GM18873 (cell line): Measurements from ENCODE around the gene SLC2A4.
"Not testable (repeated sequence)": the region's sequence is repeated elsewhere in the genome, so short reads cannot be mapped to it uniquely, and the experiment has no call there.

Experiments
- ATAC-seq: cut with Tn5 transposase; IDR thresholded peaks from one replicate; pipeline ENCODE4 v1.9.1; 2021; ENCODE audit warnings: mild to moderate bottlenecking, moderate library complexity, moderate number of reproducible peaks; ENCODE audit not compliant: unreplicated experiment, low FRiP score

Gene SLC2A4

DNA sequence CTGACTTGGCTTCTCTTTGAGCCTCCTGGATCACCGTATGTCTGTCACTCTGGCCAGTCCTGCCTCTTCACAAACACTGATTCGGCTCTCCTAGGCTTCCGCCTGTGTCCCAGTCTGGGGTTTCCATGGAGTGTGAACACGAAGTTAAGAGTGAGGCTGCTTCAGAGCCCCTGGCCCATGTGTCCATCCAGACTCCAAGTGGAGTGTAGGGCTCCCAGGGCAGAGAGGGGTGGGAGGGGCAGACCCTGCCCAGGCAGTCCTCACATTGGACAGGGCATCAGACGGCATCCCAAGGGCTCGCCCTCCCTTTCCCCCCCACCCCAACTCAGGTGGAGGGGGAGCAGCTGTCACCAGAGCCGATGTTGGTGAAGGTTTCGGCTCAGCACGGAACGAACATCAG is 37.7 kb upstream of the SLC2A4 start:
- not testable (repeated sequence) for ATAC-seq

DNA sequence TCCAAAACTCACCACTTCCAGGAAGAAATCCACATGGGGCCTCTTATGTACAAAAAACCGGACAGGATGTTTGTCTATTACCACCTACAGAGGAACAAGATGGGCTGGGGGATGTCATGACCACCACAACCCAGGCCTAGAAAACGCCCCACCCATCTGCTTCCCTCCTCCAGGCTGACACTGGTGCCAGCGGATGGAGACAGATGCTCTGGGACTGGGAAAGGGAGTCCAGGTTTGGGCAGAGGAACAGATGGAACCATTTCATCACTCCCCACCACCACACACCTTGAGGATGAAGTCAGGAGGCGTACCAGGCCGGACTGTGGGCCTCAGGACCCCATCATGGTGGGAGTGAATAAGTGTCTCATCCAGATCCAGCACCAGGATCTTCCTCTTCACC is 34.7 kb upstream of the SLC2A4 start:
- no peak for ATAC-seq

DNA sequence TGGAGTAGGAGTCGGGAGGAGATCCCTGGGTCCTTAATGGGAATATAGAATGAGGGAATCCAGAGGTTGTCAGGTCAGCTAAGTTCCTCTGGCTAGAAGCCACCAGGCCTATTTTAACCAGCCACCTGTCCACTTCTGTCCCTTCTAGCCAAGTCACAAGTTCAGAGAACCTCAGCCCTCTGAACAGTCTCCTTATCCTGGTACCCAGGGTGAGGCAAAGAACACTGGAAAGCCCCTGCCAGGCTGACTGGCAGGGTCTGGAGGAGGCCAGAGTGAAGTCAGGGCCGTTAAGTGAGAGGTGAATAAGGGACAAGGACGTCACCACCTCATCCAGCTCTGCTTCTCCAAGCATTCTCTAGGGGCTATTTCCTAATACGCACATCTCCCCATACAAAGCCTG is 32.7 kb upstream of the SLC2A4 start:
- no peak for ATAC-seq

DNA sequence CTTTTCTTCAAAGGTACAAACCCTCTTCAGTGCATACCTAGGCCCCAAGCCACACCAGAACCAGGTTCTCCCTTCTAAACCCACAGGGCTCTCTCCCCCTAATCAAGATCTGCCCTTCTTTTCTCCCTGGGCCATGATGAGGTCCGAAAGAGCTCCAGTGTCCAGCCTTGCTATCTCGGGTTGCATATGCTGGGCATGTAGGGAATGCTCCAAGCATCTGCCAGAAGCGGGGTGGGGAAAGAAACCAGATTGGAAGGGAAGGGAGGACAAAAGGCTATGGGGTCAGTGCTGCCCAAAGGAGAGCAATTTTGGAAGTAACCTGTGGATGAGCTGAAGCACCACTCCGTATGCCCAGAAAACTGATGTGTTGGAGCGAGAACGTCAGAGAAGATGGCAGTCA is 32.3 kb upstream of the SLC2A4 start:
- ATAC-seq, result no peak

DNA sequence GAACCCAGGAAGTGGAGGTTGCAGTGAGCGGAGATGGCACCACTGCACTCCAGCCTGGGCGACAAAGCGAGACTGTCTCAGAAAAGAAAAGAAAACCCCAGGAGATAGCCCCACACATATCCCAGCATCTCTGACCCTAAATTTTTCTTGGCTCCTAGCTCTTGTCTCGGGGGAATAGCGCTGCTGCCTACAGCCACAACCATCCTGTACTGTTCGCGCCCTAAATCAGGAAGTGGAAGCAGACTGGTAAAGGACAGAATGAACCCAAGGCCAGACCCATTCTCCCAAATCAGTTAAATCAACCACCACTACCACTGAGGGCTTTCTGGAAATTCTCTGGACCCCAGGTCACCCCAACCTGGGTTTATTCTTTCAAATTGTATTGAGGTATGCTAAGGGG is 31.7 kb upstream of the SLC2A4 start:
- ATAC-seq, result no peak

DNA sequence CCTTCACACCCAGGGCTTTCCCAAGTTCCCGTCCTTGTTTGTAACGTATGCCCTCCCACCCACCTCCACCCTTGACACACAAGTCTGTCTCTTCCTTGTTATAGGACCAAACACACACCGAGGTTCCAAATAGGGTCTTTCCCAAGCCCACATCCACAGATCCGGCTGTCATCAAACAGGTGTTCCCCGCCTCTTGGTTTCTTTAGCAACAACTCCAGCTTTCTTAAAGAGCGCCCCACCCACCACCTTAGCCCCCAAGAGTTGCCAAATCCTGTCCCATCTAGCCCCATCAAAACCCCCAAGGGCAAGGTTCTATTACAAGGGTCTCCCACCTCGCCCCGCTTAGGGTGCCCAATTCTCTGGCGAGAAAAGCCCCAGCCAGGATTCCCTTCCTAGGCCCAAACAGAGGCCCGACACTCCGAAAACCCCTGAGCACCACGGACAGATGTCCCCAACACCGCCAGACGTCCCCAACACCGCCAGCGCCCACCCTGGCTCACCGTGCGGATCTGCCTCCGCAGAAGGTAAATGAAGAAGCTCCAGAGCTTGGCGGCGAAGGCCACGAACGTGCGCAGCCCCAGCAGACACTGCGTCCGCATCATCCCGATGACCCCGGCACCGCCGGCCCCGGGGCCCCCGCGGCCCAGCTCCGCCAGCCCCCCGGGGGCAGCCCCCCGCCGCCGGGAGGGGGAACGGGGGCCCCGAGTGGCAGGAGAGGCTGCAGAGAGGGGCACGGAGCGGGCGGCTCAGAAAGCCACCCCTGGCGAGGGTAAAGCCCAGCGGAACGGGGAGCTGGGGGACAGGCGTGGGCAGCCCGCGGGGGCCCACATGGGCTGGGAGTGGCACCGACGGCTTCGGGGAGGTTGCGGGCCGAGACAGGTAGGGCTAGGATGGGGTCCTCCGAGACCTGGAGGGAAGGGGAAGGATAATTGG is 30.6 kb upstream of the SLC2A4 start:
- no peak for ATAC-seq

DNA sequence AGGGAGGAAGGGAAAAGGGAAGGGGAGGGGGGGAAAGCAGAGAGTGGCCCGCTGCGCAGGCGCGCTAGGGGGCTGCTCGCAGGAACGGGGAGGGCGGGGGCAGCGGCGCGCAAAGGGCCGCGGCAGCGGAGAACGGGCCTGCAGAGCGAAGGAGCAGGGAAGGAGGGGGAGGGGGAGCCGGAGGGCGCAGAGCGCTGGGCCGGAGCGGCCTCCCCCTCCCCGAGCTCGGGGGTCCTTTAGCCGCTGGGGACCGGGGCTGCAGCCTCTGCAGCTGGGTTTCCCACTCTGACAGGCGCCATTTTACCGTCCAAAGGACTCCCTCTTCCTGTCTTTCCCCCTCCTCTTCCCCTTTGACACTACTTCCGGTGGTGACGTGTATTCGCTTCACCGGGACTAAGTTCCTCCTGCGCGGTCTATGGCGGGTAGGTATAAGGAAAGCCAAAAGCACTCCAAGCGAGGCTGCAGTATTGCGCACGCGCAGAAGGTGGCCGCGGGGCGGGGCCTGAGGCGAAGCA is 29.8 kb upstream of the SLC2A4 start, which contains the start of gene CTDNEP1:
CTDNEP1 (minus strand) TSS at position 74 of the 515 bp plus-strand sequence. CDS start 438 bp downstream, outside the sequence.
- ATAC-seq, result peak; percentile 84

DNA sequence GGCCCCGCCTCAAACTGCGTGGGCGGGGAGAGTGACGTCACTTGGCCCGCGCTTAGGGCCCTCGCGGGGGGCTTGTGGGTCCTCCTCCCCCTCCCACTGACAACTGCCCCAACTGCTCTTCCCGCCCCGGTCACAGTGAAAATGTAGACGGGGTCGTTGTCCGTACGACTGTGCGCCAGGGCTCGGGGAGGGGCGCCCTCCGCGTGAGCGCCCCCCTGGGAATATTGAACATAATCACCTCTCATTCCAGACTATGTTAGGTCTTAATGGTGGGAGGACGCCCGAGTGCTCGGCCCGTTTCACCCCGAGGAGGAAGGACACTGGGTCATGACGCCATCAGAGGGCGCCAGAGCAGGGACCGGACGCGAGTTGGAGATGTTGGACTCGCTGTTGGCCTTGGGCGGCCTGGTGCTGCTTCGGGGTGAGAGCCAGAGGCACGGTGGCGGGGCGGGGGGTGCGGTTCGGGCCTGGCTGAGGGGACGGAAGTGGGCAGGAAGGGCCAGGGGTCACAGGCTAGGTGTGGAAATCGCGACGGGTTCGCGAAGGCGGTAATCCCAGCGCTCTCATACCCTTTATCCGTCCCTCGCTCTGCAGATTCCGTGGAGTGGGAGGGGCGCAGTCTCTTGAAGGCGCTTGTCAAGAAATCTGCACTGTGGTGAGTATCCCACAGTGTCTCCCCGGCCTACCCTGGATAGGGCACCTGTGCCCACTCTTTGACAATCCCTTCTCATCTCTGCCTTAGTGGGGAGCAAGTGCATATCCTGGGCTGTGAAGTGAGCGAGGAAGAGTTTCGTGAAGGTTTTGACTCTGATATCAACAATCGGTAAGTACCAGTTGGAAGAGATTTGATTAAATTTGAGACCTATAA is 29.1 kb upstream of the SLC2A4 start, which contains the start of gene ELP5:
ELP5 (plus strand) TSS at position 40 of the 868 bp plus-strand sequence; CDS start at position 376, 336 bp downstream.
- peak; percentile 36 for ATAC-seq

DNA sequence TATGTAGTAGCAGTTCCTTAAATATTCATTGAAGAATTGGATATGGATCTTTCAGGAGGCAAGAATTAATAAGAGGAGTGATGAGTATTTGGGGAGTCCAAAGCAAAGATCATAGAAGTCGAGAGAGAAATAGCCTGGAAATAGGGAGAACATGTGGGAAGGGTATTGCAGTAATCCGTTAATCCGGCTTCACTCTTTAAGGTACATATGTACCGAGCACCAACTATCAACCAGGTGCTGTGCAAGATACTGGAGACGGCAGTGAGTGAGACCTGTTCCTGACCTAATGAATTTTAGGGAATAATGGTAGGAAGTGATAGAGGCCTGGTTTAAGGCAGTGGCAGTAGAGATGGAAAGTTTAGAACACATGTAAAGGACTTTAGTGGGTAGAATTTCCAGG is 28.4 kb upstream of the SLC2A4 start:
- no peak for ATAC-seq

DNA sequence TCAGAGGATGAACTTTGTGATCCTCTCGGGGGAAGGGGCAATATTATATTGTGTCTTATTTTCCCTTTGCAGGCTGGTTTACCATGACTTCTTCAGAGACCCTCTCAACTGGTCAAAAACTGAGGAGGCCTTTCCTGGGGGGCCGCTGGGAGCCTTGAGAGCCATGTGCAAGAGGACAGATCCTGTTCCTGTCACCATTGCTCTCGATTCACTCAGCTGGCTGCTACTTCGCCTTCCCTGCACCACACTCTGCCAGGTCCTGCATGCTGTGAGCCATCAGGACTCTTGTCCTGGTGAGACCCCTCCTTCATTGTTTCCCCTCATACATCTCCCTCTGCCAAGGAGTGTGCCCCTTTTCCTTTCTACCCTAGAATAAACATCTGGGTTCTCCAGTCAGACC is 27.0 kb upstream of the SLC2A4 start:
- ATAC-seq, result no peak

DNA sequence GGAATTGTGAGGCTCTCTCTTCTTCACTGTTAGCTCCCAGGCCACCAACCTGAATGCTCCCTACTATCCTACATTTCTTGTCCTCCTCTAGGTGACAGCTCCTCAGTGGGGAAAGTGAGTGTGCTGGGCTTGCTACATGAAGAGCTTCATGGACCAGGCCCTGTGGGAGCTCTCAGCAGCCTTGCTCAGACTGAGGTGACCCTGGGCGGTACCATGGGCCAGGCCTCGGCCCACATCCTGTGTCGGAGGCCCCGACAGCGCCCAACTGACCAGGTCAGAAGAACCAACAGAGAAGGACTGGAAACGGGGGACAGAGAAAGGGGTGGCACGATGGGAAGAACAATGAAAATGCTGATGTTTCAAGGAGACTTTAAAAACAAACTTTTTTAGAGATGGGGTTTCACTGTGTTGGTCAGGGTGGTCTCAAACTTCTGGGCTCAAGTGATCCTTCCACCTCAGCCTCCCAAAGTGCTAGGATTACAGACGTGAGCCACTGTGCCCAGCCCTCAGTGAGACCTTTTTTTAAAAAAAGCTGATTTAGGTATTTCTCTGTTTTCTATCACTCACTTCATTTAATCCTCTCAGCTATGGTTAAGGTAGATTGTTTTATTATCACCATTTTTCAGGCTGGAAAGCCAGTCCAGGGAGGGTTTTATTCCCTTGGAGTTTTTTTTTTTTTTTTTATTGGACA is 24.6 kb upstream of the SLC2A4 start:
- no peak for ATAC-seq

DNA sequence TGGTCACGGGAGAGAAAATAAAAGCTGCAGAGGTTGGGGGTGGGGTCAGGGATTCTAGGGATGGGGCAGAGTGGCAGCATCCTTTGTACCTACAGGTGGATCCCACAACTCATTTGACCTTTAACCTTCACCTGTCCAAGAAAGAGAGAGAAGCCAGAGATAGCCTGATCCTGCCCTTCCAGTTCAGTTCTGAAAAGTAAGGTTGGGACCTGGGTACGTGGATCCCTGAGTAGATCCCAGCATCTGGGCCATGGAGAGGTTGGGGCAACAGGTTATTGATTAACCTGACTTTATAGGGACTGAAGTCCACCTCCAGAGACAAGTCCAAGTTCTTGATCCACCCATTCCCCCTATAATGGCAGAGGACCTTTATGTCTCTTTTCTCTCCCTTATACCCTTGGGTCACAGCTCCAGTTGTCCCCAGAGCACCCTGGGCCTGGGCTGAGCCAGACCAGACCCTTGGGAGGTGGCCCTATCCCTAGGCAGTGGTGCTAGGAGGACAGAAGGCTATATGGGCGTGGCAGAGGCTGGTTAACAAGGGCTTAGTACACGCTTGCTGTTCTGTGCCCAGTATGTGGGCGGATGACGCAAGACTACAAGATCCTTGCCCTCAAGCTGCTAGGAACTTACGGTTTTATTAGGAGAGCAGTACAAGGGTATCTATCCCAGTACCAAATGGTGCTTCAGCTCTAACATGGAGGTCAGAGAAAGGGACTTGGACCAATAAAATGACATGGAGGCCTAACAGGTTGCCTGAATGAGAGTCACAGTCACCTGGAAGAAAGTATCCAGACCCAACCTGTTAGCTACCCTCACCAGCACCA is 22.6 kb upstream of the SLC2A4 start:
- no peak for ATAC-seq

DNA sequence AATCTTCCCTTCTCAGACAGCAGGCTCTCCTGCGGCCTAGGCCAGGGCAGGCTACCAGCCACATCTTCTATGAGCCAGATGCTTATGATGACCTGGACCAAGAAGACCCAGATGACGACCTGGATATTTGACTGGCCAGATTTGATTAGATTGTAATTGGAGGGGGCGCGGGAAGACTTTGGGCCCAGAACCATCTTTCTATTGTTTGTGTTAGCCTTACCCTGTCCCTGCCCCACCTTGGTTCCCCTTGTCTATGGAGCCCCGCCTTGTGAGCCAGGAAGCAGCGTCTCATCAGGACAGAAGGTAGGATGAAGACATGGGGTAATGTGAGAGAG is 22.0 kb upstream of the SLC2A4 start:
- no peak for ATAC-seq

DNA sequence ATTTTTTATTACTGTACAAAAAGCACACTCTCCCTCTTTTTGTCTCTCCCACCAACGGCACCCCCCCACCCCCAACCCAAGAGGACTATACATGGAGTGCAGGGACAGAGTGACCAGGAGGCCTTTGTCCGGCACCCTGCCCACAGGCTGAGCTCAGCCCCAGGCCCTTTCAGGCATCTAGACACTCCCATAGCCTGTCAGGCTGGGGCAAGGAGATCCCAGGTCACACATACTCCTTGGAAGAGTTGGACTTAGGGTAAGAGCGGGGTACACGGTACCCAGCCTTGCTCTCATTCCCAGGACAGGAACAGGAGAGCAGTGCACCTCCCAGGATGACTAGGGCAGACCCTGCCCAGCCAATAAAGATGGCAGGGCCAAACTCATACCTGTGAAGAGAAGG is 21.4 kb upstream of the SLC2A4 start:
- no peak for ATAC-seq

DNA sequence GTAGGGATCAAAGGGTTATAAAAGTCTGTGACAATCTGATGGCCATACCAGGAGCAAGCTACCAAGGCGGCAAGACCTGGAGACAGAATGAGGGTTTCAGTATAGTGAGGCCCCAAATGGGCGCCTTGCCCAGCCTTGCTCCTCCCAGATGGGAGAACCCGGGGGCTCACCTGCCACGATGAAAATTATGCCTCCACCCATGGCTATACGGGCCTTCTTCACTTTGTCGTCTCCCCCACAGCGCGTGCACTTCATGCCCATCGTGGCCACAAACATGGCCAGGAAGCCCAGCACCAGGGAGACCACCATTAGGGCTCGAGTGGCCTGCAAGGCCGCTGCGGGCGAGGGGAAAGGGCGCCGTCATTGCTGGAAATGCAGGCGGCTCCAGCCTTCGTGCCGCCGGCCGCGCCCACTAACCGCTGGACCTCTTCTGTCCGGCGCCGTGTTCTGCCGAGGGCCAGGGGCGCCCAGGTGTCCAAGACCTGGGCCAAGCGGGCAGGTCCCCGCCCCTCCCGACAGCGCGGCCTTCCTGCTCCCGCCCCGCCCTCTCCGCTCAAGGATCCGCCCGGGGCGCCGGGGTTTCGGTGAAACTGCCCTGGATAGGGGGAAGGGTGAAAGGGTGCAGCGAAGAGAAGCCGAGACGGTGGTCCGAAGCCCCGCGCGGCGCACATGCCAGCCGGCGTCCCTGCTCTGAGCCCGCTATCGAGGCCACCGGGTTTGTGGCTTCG is 20.7 kb upstream of the SLC2A4 start:
- no peak for ATAC-seq

DNA sequence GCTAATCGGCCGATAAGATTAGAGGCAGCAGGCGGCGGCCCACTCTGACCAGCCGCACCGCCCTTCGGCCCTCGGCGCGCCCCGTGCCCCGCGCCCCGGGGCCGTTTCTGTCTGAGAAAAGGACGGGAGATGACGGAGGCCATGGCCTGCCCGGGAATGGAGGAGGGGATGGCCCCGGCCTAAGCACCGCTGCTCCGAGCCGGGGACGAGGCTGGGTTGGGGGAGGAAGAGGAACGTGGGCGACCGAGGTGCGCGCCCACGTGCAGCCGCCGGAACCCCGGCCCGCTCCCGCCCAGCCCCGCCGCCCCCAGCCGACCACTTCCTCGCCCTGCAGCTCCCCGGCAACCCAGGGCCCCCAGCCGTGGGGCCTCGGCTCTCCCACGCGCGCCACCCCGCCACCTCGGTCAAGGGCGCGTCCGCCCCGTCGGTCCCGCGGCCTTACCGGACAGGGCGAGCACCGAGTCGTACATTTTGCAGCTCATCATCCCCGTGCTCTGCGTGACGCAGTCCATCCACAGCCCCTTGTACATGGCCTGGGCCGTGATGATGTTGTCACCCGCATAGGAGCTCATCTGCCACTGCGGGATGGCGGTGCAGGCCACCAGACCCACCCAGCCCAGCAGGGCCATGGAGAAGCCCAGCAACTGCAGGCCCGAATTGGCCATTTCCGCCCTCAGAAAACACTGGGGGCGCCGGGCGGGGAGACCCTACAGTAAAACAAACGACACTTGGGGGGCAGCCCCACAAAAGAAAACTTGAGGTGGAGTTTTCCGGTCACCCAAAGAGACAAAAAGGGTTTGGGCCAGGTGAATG is 19.9 kb upstream of the SLC2A4 start:
- ATAC-seq, result no peak

DNA sequence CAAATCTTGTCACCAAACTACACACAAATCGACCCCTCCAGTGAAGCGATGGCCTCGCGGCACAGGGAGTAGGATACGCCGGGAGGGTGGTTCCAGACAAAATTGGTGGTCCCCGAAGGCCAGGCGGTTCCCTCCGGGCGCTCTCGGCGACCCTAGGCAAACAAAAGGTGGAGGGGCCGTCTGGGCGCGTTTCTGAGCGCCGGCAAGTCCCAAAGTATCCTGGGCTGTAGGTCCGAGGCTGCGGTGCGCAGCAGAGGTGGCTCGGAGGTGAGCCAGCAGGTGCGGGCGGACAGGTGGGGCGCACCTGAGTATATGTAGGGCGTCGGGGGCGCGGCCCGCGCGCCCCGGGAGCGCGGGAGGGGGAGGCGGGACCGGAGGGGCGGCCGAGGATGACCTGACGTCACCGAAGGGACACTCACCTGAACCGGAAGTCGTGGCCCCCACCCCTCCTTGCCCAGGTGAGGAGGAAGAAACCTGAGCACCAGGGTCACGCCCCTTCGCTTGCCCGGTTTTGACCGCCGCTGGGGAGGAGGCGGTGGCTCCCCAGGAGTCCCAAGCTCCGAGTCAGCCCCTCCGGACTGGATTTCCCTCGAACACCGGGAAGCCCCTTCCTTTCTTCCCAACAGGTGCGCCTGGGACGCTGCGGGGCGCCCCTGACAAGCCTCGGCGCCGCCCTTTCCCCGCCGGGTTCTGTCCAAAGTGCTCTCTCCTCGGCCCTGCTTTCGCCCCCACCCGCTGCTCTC is 19.2 kb upstream of the SLC2A4 start, which contains the start of gene CLDN7:
CLDN7 (minus strand) TSS at position 287 of the 743 bp plus-strand sequence. CDS start 435 bp downstream, outside the sequence.
- no peak for ATAC-seq
